HEK293 (cell line): ENCODE measurements around the gene CNN2.
A peak's percentile ranks its signal among the peaks of the same experiment; 100 is the strongest.

Experiments used
- CTCF ChIA-PET: fragments of 350-600 bp; formaldehyde crosslinking; extraction: SDS; loops from one replicate; lab custom pipeline; 2021; ENCODE audit warnings: antibody characterized with exemption; lab: Yijun Ruan, JAX
- POLR2A ChIA-PET: fragments of 300-600 bp; formaldehyde crosslinking; extraction: SDS; loops from one replicate; lab custom pipeline; 2020; ENCODE audit warnings: antibody characterized with exemption, inconsistent platforms; lab: Yijun Ruan, JAX
- H3K27ac ChIP-seq: fragments of 200-500 bp; sonication (Bioruptor generic); 2 replicates; pipeline ENCODE4 v1.5.1; 2014; ENCODE audit warnings: low read depth, low read length, control low read depth, inconsistent platforms; ENCODE audit errors: extremely low read depth
- H3K36me3 ChIP-seq, 2 experiments: fragments of 200-500 bp in 1 of 2; sonication (Bioruptor generic) in 1 of 2; 1 replicate in 1 of 2; 2 replicates in 1 of 2; pipeline ENCODE4 v1.5.1; 2014 to 2017; ENCODE audit warnings: inconsistent platforms in 2 of 2, low read length in 2 of 2; ENCODE audit not compliant: control insufficient read depth in 2 of 2, insufficient read depth in 1 of 2
- H3K4me1 ChIP-seq: fragments of 200-500 bp; sonication (Bioruptor generic); 2 replicates; pipeline ENCODE4 v1.5.1; 2014; ENCODE audit warnings: mild to moderate bottlenecking, low read length, inconsistent platforms; ENCODE audit not compliant: control insufficient read depth, insufficient read depth
- H3K4me3 ChIP-seq: 2 replicates; pipeline ENCODE4 v1.5.1; 2011; ENCODE audit warnings: low read depth, mild to moderate bottlenecking, control low read depth, low read length, moderate library complexity
- H3K9me3 ChIP-seq: fragments of 200-500 bp; sonication (Bioruptor generic); 2 replicates; pipeline ENCODE4 v1.5.1; 2014; ENCODE audit warnings: low read depth, low read length, inconsistent platforms; ENCODE audit not compliant: control insufficient read depth, insufficient read depth
- KLF9 ChIP-seq: fragments of 450-650 bp; formaldehyde crosslinking; IDR thresholded peaks from 2 replicates; pipeline ENCODE4 v1.5.1; 2016; ENCODE audit warnings: missing biosample characterization, missing genetic modification characterization, low read depth
- MYNN ChIP-seq: fragments of 450-650 bp; formaldehyde crosslinking; IDR thresholded peaks from 2 replicates; pipeline ENCODE4 v1.5.1; 2016; ENCODE audit warnings: missing biosample characterization, missing genetic modification characterization, borderline replicate concordance
- PRDM2 ChIP-seq: fragments of 450-650 bp; formaldehyde crosslinking; IDR thresholded peaks from 2 replicates; pipeline ENCODE4 v1.5.1; 2016; ENCODE audit warnings: missing biosample characterization, missing genetic modification characterization, borderline replicate concordance
- PRDM4 ChIP-seq: fragments of 450-650 bp; formaldehyde crosslinking; IDR thresholded peaks from 2 replicates; pipeline ENCODE4 v1.5.1; 2017; ENCODE audit warnings: missing biosample characterization, missing genetic modification characterization
- SP3 ChIP-seq: fragments of 450-650 bp; formaldehyde crosslinking; IDR thresholded peaks from 2 replicates; pipeline ENCODE4 v1.5.1; 2016; ENCODE audit warnings: missing biosample characterization, missing genetic modification characterization
- ZBTB10 ChIP-seq: fragments of 450-650 bp; formaldehyde crosslinking; IDR thresholded peaks from 2 replicates; pipeline ENCODE4 v1.5.1; 2016; ENCODE audit warnings: missing biosample characterization, missing genetic modification characterization
- ZBTB17 ChIP-seq: fragments of 450-650 bp; formaldehyde crosslinking; IDR thresholded peaks from 2 replicates; pipeline ENCODE4 v1.5.1; 2016; ENCODE audit warnings: missing biosample characterization, missing genetic modification characterization
- ZBTB21 ChIP-seq: fragments of 450-650 bp; formaldehyde crosslinking; IDR thresholded peaks from 2 replicates; pipeline ENCODE4 v1.5.1; 2017; ENCODE audit warnings: missing biosample characterization, missing genetic modification characterization
- ZEB2 ChIP-seq: fragments of 450-650 bp; formaldehyde crosslinking; IDR thresholded peaks from 2 replicates; pipeline ENCODE4 v1.5.1; 2016; ENCODE audit warnings: missing biosample characterization, missing genetic modification characterization
- ZFP37 ChIP-seq: fragments of 450-650 bp; formaldehyde crosslinking; IDR thresholded peaks from 2 replicates; pipeline ENCODE4 v1.5.1; 2016; ENCODE audit warnings: missing biosample characterization, missing genetic modification characterization
- ZNF155 ChIP-seq: fragments of 450-650 bp; formaldehyde crosslinking; IDR thresholded peaks from 2 replicates; pipeline ENCODE4 v1.5.1; 2016; ENCODE audit warnings: missing biosample characterization, missing genetic modification characterization
- ZNF2 ChIP-seq: fragments of 450-650 bp; formaldehyde crosslinking; IDR thresholded peaks from 2 replicates; pipeline ENCODE4 v1.5.1; 2016; ENCODE audit warnings: missing biosample characterization, missing genetic modification characterization
- ZNF24 ChIP-seq: fragments of 450-650 bp; formaldehyde crosslinking; IDR thresholded peaks from 2 replicates; pipeline ENCODE4 v1.5.1; 2016; ENCODE audit warnings: missing biosample characterization, missing genetic modification characterization
- ZNF292 ChIP-seq: fragments of 450-650 bp; formaldehyde crosslinking; IDR thresholded peaks from 2 replicates; pipeline ENCODE4 v1.5.1; 2016; ENCODE audit warnings: low read depth, missing biosample characterization, missing genetic modification characterization, borderline replicate concordance
- ZNF366 ChIP-seq: fragments of 450-650 bp; formaldehyde crosslinking; conservative IDR thresholded peaks from 2 replicates; pipeline ENCODE4 v1.5.1; 2016; ENCODE audit warnings: missing biosample characterization, missing genetic modification characterization
- ZNF600 ChIP-seq: fragments of 450-650 bp; formaldehyde crosslinking; IDR thresholded peaks from 2 replicates; pipeline ENCODE4 v1.5.1; 2016; ENCODE audit warnings: missing biosample characterization, missing genetic modification characterization
- ZNF610 ChIP-seq: fragments of 450-650 bp; formaldehyde crosslinking; IDR thresholded peaks from 2 replicates; pipeline ENCODE4 v1.5.1; 2016; ENCODE audit warnings: missing biosample characterization, missing genetic modification characterization, borderline replicate concordance
- ZNF629 ChIP-seq: fragments of 450-650 bp; formaldehyde crosslinking; IDR thresholded peaks from 2 replicates; pipeline ENCODE4 v1.5.1; 2017; ENCODE audit warnings: missing biosample characterization, missing genetic modification characterization
- ZNF645 ChIP-seq: fragments of 450-650 bp; formaldehyde crosslinking; IDR thresholded peaks from 2 replicates; pipeline ENCODE4; 2016; ENCODE audit warnings: missing biosample characterization, missing genetic modification characterization
- ZNF777 ChIP-seq: fragments of 450-650 bp; formaldehyde crosslinking; IDR thresholded peaks from 2 replicates; pipeline ENCODE4 v1.5.1; 2017; ENCODE audit warnings: missing biosample characterization, missing genetic modification characterization, borderline replicate concordance
- ZNF837 ChIP-seq: fragments of 450-650 bp; formaldehyde crosslinking; IDR thresholded peaks from 2 replicates; pipeline ENCODE4 v1.5.1; 2016; ENCODE audit warnings: missing biosample characterization, missing genetic modification characterization
- TF ChIP-seq, protein P1 (sequence below): fragments of 450-650 bp; formaldehyde crosslinking; IDR thresholded peaks from 2 replicates; pipeline ENCODE4 v1.5.1; 2016; ENCODE audit warnings: missing biosample characterization, missing genetic modification characterization, borderline replicate concordance

Gene CNN2

DNA sequence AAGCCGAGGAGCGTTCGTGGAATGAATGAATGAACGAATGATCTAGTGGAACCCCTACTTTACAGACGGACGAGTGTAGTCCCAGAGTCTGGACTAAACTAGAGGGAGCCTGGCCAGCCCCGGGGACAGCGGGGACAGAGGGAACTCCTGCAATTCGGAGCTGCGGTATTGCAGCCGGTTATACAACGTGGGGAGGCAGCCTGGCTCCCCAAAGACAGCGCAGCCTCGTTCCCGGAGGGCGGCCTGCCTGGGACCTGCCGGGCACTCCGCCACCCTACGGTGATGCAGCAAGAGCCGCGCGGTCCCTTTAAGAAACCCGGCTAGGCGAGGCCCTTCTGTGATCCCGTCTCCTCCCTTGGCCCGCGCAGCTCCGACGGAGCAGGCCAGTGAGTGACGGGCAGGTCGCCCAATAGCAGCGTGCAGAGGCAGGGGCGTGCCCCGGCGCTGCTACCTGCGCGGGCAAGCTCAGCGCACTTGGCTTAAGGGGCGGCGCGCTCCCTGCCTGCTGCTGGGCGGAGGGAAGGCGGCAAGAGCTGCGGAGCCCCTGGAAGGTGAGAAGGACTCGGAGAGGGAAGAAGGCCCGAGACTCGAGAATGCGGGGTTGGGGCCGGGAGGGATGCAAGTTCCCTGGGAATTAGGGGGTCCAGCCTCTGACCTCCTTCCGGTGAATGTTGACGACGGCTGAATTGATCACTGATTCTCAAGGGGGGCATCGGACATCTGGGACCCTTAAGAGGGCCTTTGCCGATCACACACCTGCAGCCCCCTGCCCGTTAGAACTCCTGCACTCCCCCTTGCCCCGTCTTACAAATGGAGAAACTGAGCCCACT, 13.5 kb downstream of the CNN2 start, which contains the start of gene ABCA7:
Gene ABCA7, plus strand, starts transcription at position 462 of the 830 bp plus-strand sequence. CDS start 1,255 bp downstream, outside the sequence.
- POLR2A ChIA-PET, result interaction anchor here (0.6 to 5.8 kb wide), 12 partner anchors 12 to 229 kb away, joined by 3 to 60 read pairs (median 3); partner anchors contain the start of genes CIRBP, CNN2 and GPX4
- H3K27ac ChIP-seq, result peak within 1 kb of the TSS; percentile 21; the same call in 1 of the 2 replicates
- CTCF ChIA-PET, result interaction anchor here (0.6 to 1.4 kb wide), 4 partner anchors 11 to 185 kb away, joined by 3 to 4 read pairs (median 3); no protein-coding TSS in a partner anchor
- TF ChIP-seq ZNF645 (tag by site-specific recombination) (no peak), ZEB2 (tag by site-specific recombination) (peak; percentile 95), ZNF837 (tag by site-specific recombination) (no peak), ZNF777 (no peak), ZNF155 (tag by site-specific recombination) (no peak), MYNN (tag by site-specific recombination) (no peak), ZBTB21 (peak; percentile 53), ZNF292 (tag by site-specific recombination) (peak; percentile 5; the same call in 1 of the 2 replicates), KLF9 (tag by site-specific recombination) (peak; percentile 98), ZNF600 (tag by site-specific recombination) (peak; percentile 72), ZBTB10 (tag by site-specific recombination) (peak; percentile 73), PRDM4 (peak; percentile 51; the same call in 1 of the 2 replicates), ZNF629 (tag by site-specific recombination) (peak; percentile 77), ZFP37 (tag by site-specific recombination) (no peak), ZBTB17 (tag by site-specific recombination) (peak; percentile 57), PRDM2 (tag by site-specific recombination) (no peak), ZNF2 (tag by site-specific recombination) (0 out of 2 replicates have a peak, but pooled peaks have one; percentile 14), ZNF24 (tag by site-specific recombination) (peak; percentile 99), ZNF366 (tag by site-specific recombination) (peak; percentile 54; the same call in 1 of the 2 replicates), SP3 (tag by site-specific recombination) (peak; percentile 99), ZNF610 (tag by site-specific recombination) (peak; percentile 13; the same call in 1 of the 2 replicates)
- TF ChIP-seq, protein P1, sequence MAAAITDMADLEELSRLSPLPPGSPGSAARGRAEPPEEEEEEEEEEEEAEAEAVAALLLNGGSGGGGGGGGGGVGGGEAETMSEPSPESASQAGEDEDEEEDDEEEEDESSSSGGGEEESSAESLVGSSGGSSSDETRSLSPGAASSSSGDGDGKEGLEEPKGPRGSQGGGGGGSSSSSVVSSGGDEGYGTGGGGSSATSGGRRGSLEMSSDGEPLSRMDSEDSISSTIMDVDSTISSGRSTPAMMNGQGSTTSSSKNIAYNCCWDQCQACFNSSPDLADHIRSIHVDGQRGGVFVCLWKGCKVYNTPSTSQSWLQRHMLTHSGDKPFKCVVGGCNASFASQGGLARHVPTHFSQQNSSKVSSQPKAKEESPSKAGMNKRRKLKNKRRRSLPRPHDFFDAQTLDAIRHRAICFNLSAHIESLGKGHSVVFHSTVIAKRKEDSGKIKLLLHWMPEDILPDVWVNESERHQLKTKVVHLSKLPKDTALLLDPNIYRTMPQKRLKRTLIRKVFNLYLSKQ, result no peak

More for the DNA sequence above, 13.5 kb downstream of the CNN2 start, which contains the start of gene ABCA7:
- Histone ChIP-seq H3K36me3 (peaks cover 0 to 20% of the 10 kb centered on the region in 2 experiments; a peak in 1 of 3 replicates), H3K9me3 (no peaks in the 10 kb centered on the region), H3K4me3 (peak within 1 kb of the TSS; percentile 54), H3K4me1 (no peaks in the 10 kb centered on the region; the same call in 1 of the 2 replicates)
